OCI-LY1 (cell line): ENCODE results near the gene AMD1.

Source experiments
- H2AFZ ChIP-seq: fragments of 200-600 bp; sonication (generic), shearing (Covaris generic); 2 replicates; pipeline ENCODE4 v1.6.0; 2014; ENCODE audit warnings: antibody characterized with exemption, mild to moderate bottlenecking, low read length
- H3F3A ChIP-seq: fragments of 200-600 bp; sonication (generic), shearing (Covaris generic); 2 replicates; pipeline ENCODE4 v1.6.0; 2014; ENCODE audit warnings: mild to moderate bottlenecking, antibody characterized with exemption, low read length, moderate library complexity; ENCODE audit not compliant: insufficient read depth
- H3K27ac ChIP-seq: fragments of 200-600 bp; sonication (generic); 2 replicates; pipeline ENCODE4 v1.5.1; 2014; ENCODE audit warnings: low read length, mixed run types, mild to moderate bottlenecking, low read depth; ENCODE audit not compliant: poor library complexity, severe bottlenecking
- H3K27me3 ChIP-seq: fragments of 200-600 bp; sonication (generic); 2 replicates; pipeline ENCODE4 v1.6.0; 2014; ENCODE audit warnings: antibody characterized with exemption, mild to moderate bottlenecking, low read length, moderate library complexity; ENCODE audit not compliant: insufficient read depth
- H3K36me3 ChIP-seq: fragments of 200-600 bp; sonication (generic); 2 replicates; pipeline ENCODE4 v1.6.1; 2014; ENCODE audit warnings: mild to moderate bottlenecking, antibody characterized with exemption, low read length, moderate library complexity, mixed read lengths; ENCODE audit not compliant: insufficient read depth
- H3K4me1 ChIP-seq: fragments of 200-600 bp; sonication (generic); 2 replicates; pipeline ENCODE4 v1.5.1; 2014; ENCODE audit warnings: mild to moderate bottlenecking, low read length, moderate library complexity; ENCODE audit not compliant: insufficient read depth, severe bottlenecking
- H3K4me2 ChIP-seq: fragments of 200-600 bp; sonication (generic), shearing (Covaris generic); 2 replicates; pipeline ENCODE4 v1.6.1; 2014; ENCODE audit warnings: low read length
- H3K4me3 ChIP-seq: fragments of 200-600 bp; sonication (generic); 2 replicates; pipeline ENCODE4 v1.5.1; 2014; ENCODE audit warnings: low read length, low read depth, mild to moderate bottlenecking, mixed read lengths; ENCODE audit not compliant: poor library complexity, severe bottlenecking
- H3K79me2 ChIP-seq: fragments of 200-600 bp; shearing (Covaris generic); 2 replicates; pipeline ENCODE4 v1.6.1; 2016; ENCODE audit warnings: mixed run types, low read length, mixed read lengths; ENCODE audit not compliant: insufficient read depth
- H3K9ac ChIP-seq: fragments of 200-600 bp; sonication (generic), shearing (Covaris generic); 2 replicates; pipeline ENCODE4 v1.6.1; 2014; ENCODE audit warnings: mild to moderate bottlenecking, low read length, mixed read lengths
- H3K9me2 ChIP-seq: fragments of 200-600 bp; sonication (generic), shearing (Covaris generic); 2 replicates; pipeline ENCODE4 v1.6.1; 2014; ENCODE audit warnings: low read depth, mild to moderate bottlenecking, low read length, mixed read lengths
- H3K9me3 ChIP-seq: fragments of 200-600 bp; shearing (Covaris generic); 2 replicates; pipeline ENCODE4 v1.6.1; 2014; ENCODE audit warnings: low read length, mixed read lengths
- H4K20me1 ChIP-seq: fragments of 200-600 bp; sonication (generic), shearing (Covaris generic); 2 replicates; pipeline ENCODE4 v1.6.0; 2016; ENCODE audit warnings: mild to moderate bottlenecking, low read length; ENCODE audit not compliant: insufficient read depth
- EZH2 ChIP-seq: fragments of 200-600 bp; sonication (generic), shearing (Covaris generic); IDR thresholded peaks from 2 replicates; pipeline ENCODE4 v1.8.0; 2017; ENCODE audit warnings: borderline replicate concordance, mixed run types, mild to moderate bottlenecking, antibody characterized with exemption, low read length, moderate library complexity, mixed read lengths
- TF ChIP-seq, protein P1 (sequence below): fragments of 200-600 bp; sonication (generic), shearing (Covaris generic); IDR thresholded peaks from 2 replicates; pipeline ENCODE4 v1.5.1; 2017; ENCODE audit warnings: mild to moderate bottlenecking, antibody characterized with exemption, low read length, moderate library complexity, mixed read lengths

AMD1 gene

DNA sequence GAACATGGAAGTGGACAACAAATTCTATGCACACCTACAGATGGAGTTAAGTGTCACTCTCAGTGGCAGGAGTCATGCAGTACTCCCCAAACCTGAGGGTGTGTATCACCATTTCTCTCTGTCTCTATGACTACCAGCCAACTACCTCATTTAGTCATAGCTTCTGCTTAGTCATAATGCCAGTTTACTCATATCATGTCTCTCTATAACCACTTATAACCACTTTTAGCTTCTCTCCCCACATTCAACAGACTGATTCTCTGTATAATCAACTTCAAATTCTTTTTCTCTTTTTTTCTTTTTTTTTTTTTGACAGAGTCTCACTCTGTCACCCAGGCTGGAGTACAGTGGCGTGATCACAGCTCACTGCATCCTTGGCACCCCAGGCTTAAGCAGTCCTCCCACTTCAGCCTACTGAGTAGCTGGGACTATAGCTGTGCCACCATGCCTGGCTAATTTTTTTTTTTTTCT is 70.1 kb downstream of the AMD1 start:
- Histone ChIP-seq H3K4me1 (peaks cover 5% of the 10 kb centered on the region), H3K36me3 (no peaks in the 10 kb centered on the region), H3K9me2 (no peaks in the 10 kb centered on the region), H3F3A (no peaks in the 10 kb centered on the region), H3K4me3 (no peak overlapping the region), H2AFZ (no peak overlapping the region), H3K9ac (no peak overlapping the region), H4K20me1 (no peaks in the 10 kb centered on the region), H3K27me3 (no peaks in the 10 kb centered on the region), H3K4me2 (no peak overlapping the region), H3K27ac (no peak overlapping the region), H3K9me3 (no peaks in the 10 kb centered on the region), H3K79me2 (no peaks in the 10 kb centered on the region)
- TF ChIP-seq EZH2, result no peak
- TF ChIP-seq, protein P1, sequence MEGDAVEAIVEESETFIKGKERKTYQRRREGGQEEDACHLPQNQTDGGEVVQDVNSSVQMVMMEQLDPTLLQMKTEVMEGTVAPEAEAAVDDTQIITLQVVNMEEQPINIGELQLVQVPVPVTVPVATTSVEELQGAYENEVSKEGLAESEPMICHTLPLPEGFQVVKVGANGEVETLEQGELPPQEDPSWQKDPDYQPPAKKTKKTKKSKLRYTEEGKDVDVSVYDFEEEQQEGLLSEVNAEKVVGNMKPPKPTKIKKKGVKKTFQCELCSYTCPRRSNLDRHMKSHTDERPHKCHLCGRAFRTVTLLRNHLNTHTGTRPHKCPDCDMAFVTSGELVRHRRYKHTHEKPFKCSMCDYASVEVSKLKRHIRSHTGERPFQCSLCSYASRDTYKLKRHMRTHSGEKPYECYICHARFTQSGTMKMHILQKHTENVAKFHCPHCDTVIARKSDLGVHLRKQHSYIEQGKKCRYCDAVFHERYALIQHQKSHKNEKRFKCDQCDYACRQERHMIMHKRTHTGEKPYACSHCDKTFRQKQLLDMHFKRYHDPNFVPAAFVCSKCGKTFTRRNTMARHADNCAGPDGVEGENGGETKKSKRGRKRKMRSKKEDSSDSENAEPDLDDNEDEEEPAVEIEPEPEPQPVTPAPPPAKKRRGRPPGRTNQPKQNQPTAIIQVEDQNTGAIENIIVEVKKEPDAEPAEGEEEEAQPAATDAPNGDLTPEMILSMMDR, result no peak
